Thyroid gland (tissue), 4 donors: Measurements from ENCODE around the gene ZBTB17.

Experiments
- CTCF ChIP-seq, 6 experiments: fragments of 200-600 bp in 3 of 6; fragments of 450-650 bp in 3 of 6; sonication (generic) in 3 of 6; IDR thresholded peaks; one replicate each; pipeline ENCODE4 v1.5.1; 2016 to 2019; ENCODE audit warnings: antibody characterized with exemption in 6 of 6, mild to moderate bottlenecking in 2 of 6, inconsistent platforms in 1 of 6, moderate library complexity in 1 of 6
- POLR2A ChIP-seq, 2 donors: fragments of 450-650 bp; IDR thresholded peaks; one replicate each; pipeline ENCODE4 v1.6.1; 2017; ENCODE audit warnings: antibody characterized with exemption in 2 of 2, mild to moderate bottlenecking in 2 of 2, moderate library complexity in 1 of 2

- TF ChIP-seq CTCF (IDR thresholded peaks at IDR 0.05) (no peak), POLR2A (IDR thresholded peaks at IDR 0.05) (no peak)
Measured at GRCh38 chr1:16023050-16023653, 47.3 kb upstream of the ZBTB17 start.
